Uterus (tissue), 2 donors: ENCODE results near the gene AKAP7.

Experiments used
- POLR2A ChIP-seq, 2 donors: fragments of 450-650 bp; IDR thresholded peaks; one replicate each; pipeline ENCODE4 v1.6.1; 2016; ENCODE audit warnings: antibody characterized with exemption in 2 of 2, mild to moderate bottlenecking in 1 of 2, moderate library complexity in 1 of 2
- TF ChIP-seq, protein P1 (sequence below), 4 experiments: fragments of 200-600 bp in 2 of 4; fragments of 450-650 bp in 2 of 4; sonication (generic) in 2 of 4; IDR thresholded peaks; one replicate each; pipeline ENCODE4 v1.5.1; 2016 to 2019; ENCODE audit warnings: antibody characterized with exemption in 4 of 4, mild to moderate bottlenecking in 2 of 4, moderate library complexity in 1 of 4

- TF ChIP-seq, protein P1, sequence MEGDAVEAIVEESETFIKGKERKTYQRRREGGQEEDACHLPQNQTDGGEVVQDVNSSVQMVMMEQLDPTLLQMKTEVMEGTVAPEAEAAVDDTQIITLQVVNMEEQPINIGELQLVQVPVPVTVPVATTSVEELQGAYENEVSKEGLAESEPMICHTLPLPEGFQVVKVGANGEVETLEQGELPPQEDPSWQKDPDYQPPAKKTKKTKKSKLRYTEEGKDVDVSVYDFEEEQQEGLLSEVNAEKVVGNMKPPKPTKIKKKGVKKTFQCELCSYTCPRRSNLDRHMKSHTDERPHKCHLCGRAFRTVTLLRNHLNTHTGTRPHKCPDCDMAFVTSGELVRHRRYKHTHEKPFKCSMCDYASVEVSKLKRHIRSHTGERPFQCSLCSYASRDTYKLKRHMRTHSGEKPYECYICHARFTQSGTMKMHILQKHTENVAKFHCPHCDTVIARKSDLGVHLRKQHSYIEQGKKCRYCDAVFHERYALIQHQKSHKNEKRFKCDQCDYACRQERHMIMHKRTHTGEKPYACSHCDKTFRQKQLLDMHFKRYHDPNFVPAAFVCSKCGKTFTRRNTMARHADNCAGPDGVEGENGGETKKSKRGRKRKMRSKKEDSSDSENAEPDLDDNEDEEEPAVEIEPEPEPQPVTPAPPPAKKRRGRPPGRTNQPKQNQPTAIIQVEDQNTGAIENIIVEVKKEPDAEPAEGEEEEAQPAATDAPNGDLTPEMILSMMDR (IDR thresholded peaks at IDR 0.05) = no peak
- TF ChIP-seq POLR2A (IDR thresholded peaks at IDR 0.05) = no peak
Measured at GRCh38 chr6:131175564-131175963, 40.3 kb downstream of the AKAP7 start.
